NCI-H345 treated with DMSO at 0.1 percent for 48 hours (cell line): ENCODE measurements around the gene PDE4B.

Experiments used
- DNase-seq: peaks from one replicate; lab custom pipeline; 2025; ENCODE audit not compliant: unreplicated experiment; lab: John Stamatoyannopoulos, UW

The PDE4B gene

DNA sequence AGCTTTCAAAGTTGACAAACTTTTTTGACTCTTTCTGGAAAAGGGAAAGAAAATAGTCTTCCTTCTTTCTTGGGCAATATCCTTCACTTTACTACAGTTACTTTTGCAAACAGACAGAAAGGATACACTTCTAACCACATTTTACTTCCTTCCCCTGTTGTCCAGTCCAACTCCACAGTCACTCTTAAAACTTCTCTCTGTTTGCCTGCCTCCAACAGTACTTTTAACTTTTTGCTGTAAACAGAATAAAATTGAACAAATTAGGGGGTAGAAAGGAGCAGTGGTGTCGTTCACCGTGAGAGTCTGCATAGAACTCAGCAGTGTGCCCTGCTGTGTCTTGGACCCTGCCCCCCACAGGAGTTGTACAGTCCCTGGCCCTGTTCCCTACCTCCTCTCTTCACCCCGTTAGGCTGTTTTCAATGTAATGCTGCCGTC, 580.5 kb downstream of the PDE4B start:
- no peak for DNase-seq

- DNase-seq = no peak
Observed at GRCh38 chr1:66374148-66374547, 581.5 kb downstream of the PDE4B start.

- DNase-seq = no peak
Observed at GRCh38 chr1:66374561-66375111, 581.9 kb downstream of the PDE4B start.

GRCh38 chr1:66375125-66375524, 582.4 kb downstream of the PDE4B start:
- DNase-seq = no peak

DNA sequence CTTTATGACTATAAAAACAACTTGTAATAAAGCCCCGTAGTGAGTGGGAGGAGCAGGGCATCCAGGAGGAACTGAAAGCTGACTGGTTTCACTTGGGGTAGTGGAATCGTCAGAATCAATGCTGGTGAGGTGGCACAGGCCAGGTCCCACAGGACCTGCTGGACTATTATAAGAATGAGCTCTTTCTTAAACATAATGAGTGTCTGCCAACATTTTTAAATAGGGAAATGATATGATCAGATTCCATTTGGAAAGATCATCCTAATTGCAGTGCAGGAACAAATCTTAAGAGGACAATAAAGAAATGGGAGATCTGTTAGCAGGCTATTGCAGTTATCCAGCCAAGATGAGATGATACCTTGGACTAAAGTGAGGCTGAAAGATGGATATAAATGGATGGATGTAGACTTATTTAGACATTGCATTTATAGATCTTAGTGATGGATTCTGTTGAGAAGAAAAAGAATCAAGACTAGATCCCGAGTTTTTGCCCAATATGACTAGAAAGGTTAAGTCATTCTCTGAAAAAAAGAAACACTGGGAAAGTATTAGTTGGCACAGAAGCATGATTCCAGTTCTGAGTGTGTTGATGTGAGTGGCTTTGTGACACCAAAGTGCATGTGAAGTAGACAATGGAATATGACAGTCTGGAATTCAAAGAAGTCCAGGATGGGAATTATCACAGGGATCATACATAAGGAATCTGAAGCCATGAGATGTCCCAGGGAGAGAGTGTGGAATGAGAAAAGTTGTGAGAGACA, 587.9 kb downstream of the PDE4B start:
- DNase-seq = no peak

DNA sequence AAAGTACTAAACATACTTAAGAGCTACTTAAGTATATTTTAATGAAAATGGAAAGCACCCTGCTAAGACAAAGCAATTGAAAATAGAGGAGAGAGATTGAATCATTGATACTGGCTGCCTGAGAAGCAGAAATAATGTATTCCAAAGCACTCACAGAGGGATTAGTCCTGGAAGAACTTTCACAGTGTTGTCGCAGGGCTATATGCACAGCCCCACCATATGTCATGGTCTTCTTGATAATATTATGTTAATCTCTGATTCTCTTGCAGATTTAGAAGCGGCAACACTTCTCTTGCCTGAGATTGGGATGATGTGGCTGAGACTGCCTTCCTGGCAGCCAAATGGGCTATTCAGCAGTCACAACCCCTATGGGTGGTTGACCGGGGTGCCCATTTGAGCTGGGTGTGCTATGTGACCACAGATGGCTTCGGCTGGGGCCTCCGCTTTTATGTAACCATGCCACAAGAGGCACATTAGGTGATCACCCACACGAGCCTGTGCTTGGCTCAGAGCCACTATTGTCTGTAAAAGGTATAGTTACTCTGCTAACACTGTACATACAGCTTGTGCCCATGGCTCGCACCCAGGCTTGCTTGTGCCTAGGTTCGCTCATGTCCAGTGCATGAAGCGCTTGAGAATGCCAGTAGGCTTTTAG, 589.1 kb downstream of the PDE4B start:
- no peak for DNase-seq

DNA sequence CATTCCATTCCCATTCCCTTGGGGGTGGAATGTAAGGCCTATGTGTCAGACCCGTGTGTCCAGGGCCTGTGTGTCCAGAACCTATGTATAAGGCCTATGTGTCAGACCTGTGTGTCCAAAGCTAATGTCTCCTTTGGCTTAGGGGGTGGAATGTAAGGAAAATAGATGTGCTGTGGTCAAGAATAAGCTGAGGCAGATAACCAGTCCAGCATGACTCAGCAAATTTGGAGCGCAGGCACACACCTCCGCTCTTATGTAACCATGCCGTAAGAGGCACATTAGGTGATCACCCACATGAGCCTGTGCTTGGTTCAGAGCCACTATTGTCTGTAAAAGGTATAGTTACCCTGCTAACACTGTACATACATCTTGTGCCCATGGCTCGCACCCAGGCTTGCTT, 590.5 kb downstream of the PDE4B start:
- DNase-seq = no peak

GRCh38 chr1:66383611-66384010, 590.9 kb downstream of the PDE4B start:
- no peak for DNase-seq

- no peak for DNase-seq
Observed at GRCh38 chr1:66384258-66384921, 591.7 kb downstream of the PDE4B start.

GRCh38 chr1:66386712-66387111, 594.0 kb downstream of the PDE4B start:
- DNase-seq = no peak

- no peak for DNase-seq
Observed at GRCh38 chr1:66388913-66389312, 596.2 kb downstream of the PDE4B start.

- DNase-seq = no peak
Observed at GRCh38 chr1:66393586-66394287, 601.0 kb downstream of the PDE4B start.

GRCh38 chr1:66394603-66395002, 601.9 kb downstream of the PDE4B start:
- DNase-seq = no peak

- DNase-seq = no peak
Observed at GRCh38 chr1:66395202-66396061, 602.7 kb downstream of the PDE4B start.

GRCh38 chr1:66396212-66396890, 603.7 kb downstream of the PDE4B start:
- DNase-seq = no peak

- DNase-seq = no peak
Observed at GRCh38 chr1:66397192-66397591, 604.5 kb downstream of the PDE4B start.

GRCh38 chr1:66399888-66400529, 607.3 kb downstream of the PDE4B start:
- DNase-seq = no peak

- DNase-seq = no peak
Observed at GRCh38 chr1:66400660-66401059, 608.0 kb downstream of the PDE4B start.

- no peak for DNase-seq
Observed at GRCh38 chr1:66401244-66401643, 608.5 kb downstream of the PDE4B start.
